IMR-90 (cell line): ENCODE results near the gene CNPPD1. TPM values are rescaled to one million over a fixed set of nuclear protein-coding genes. Genes with fewer than 3 reads are reported as not detected.

ENCODE experiments used
- ATAC-seq: fragments of 200-7000 bp; cut with Tn5 transposase; 2 replicates; pipeline ENCODE4 v1.9.1; 2020; ENCODE audit warnings: low read depth, mild to moderate bottlenecking, moderate library complexity
- BruUV-seq: library from RNA; stranded (reverse); fragments of 400-500 nt; replicated peaks from 2 replicates; lab custom pipeline; 2021; lab: Mats Ljungman, UMichigan
- CTCF ChIA-PET: fragments of 300-600 bp; formaldehyde crosslinking; extraction: SDS; loops from one replicate; lab custom pipeline; 2021; ENCODE audit warnings: antibody characterized with exemption; lab: Yijun Ruan, JAX
- POLR2A ChIA-PET: fragments of 300-600 bp; sonication (Branson Sonifier 250); formaldehyde crosslinking; loops from one replicate; lab custom pipeline; 2022; ENCODE audit warnings: antibody characterized with exemption; ENCODE audit not compliant: unreplicated experiment; lab: Charles Lee
- DNase-seq: peaks from one replicate; pipeline ENCODE4 v3.0.0; 2013
- H2AFZ ChIP-seq: replicated peaks from 2 replicates; pipeline ENCODE3; 2013; ENCODE audit warnings: low read length, mild to moderate bottlenecking; ENCODE audit not compliant: poor library complexity
- H2AK5ac ChIP-seq: 2 replicates; pipeline ENCODE4 v1.6.1; 2013; ENCODE audit warnings: low read depth, low read length, inconsistent platforms
- H2AK9ac ChIP-seq: replicated peaks from 2 replicates; pipeline ENCODE3; 2013; ENCODE audit warnings: mild to moderate bottlenecking, low read depth, low read length, moderate library complexity; ENCODE audit not compliant: poor library complexity
- H2BK120ac ChIP-seq: 2 replicates; pipeline ENCODE4 v1.6.1; 2013; ENCODE audit warnings: low read depth, low read length, inconsistent platforms
- H2BK15ac ChIP-seq: 3 replicates; pipeline ENCODE4 v1.6.1; 2013; ENCODE audit warnings: low read depth, low read length, inconsistent platforms
- H2BK20ac ChIP-seq: 2 replicates; pipeline ENCODE4 v1.6.1; 2013; ENCODE audit warnings: low read depth, mild to moderate bottlenecking, inconsistent platforms, low read length, moderate library complexity
- H2BK5ac ChIP-seq: 2 replicates; pipeline ENCODE4 v1.6.1; 2013; ENCODE audit warnings: mild to moderate bottlenecking, low read depth, low read length, inconsistent platforms; ENCODE audit not compliant: poor library complexity, severe bottlenecking
- H3K14ac ChIP-seq: replicated peaks from 2 replicates; pipeline ENCODE4 v1.6.1; 2013; ENCODE audit warnings: low read depth, low read length, inconsistent platforms
- H3K18ac ChIP-seq: 2 replicates; pipeline ENCODE4 v1.6.1; 2013; ENCODE audit warnings: low read depth, low read length, control low read depth
- H3K23ac ChIP-seq: 2 replicates; pipeline ENCODE4 v1.6.1; 2013; ENCODE audit warnings: low read depth, low read length, inconsistent platforms
- H3K27ac ChIP-seq: 2 replicates; pipeline ENCODE4 v1.5.1; 2013; ENCODE audit warnings: mild to moderate bottlenecking, control low read depth, low read length; ENCODE audit not compliant: insufficient read depth
- H3K27me3 ChIP-seq: 2 replicates; pipeline ENCODE4 v1.6.1; 2013; ENCODE audit warnings: low read length; ENCODE audit not compliant: control insufficient read depth, insufficient read depth
- H3K36me3 ChIP-seq: 2 replicates; pipeline ENCODE4 v1.6.1; 2013; ENCODE audit warnings: low read length, mixed read lengths; ENCODE audit not compliant: control insufficient read depth, insufficient read depth
- H3K4ac ChIP-seq: 2 replicates; pipeline ENCODE4 v1.6.1; 2013; ENCODE audit warnings: low read depth, low read length, inconsistent platforms
- H3K4me1 ChIP-seq: 2 replicates; pipeline ENCODE4 v1.6.1; 2013; ENCODE audit warnings: low read length, mixed read lengths; ENCODE audit not compliant: control insufficient read depth, insufficient read depth
- H3K4me2 ChIP-seq: 2 replicates; pipeline ENCODE4 v1.6.1; 2013; ENCODE audit warnings: low read depth, mild to moderate bottlenecking, control low read depth, low read length, moderate library complexity
- H3K4me3 ChIP-seq: 2 replicates; pipeline ENCODE4 v1.5.1; 2013; ENCODE audit warnings: low read depth, mild to moderate bottlenecking, control low read depth, low read length, moderate library complexity; ENCODE audit not compliant: insufficient read depth
- H3K56ac ChIP-seq: 2 replicates; pipeline ENCODE4 v1.6.1; 2013; ENCODE audit warnings: low read length, inconsistent platforms; ENCODE audit not compliant: insufficient read depth; ENCODE audit errors: extremely low read depth
- H3K79me1 ChIP-seq, 2 experiments: 2 replicates each; pipeline ENCODE4 v1.6.1; 2013; ENCODE audit warnings: low read length in 2 of 2, inconsistent platforms in 1 of 2, low read depth in 1 of 2
- H3K9ac ChIP-seq: 2 replicates; pipeline ENCODE4 v1.6.1; 2013; ENCODE audit warnings: low read depth, low read length, control low read depth
- H3K9me1 ChIP-seq: 2 replicates; pipeline ENCODE4 v1.6.1; 2013; ENCODE audit warnings: low read length, inconsistent platforms; ENCODE audit not compliant: insufficient read depth
- H3K9me3 ChIP-seq: 2 replicates; pipeline ENCODE4 v1.6.1; 2013; ENCODE audit warnings: low read length; ENCODE audit not compliant: control insufficient read depth, insufficient read depth
- H4K20me1 ChIP-seq: 2 replicates; pipeline ENCODE4 v1.6.1; 2013; ENCODE audit warnings: low read length, inconsistent platforms; ENCODE audit not compliant: insufficient read depth
- H4K5ac ChIP-seq: 2 replicates; pipeline ENCODE4 v1.6.1; 2013; ENCODE audit warnings: mild to moderate bottlenecking, low read depth, low read length, control low read depth
- H4K8ac ChIP-seq, 2 experiments: 2 replicates each; pipeline ENCODE4 v1.6.1; 2013; ENCODE audit warnings: low read depth in 2 of 2, low read length in 2 of 2, control low read depth in 1 of 2, inconsistent platforms in 1 of 2
- H4K91ac ChIP-seq: 2 replicates; pipeline ENCODE4 v1.6.1; 2013; ENCODE audit warnings: low read depth, low read length, inconsistent platforms; ENCODE audit not compliant: insufficient read depth
- BHLHE40 ChIP-seq: fragments of 150-350 bp; IDR thresholded peaks from 2 replicates; pipeline ENCODE4 v1.6.1; 2016; ENCODE audit warnings: mild to moderate bottlenecking, low read depth, low read length
- CHD1 ChIP-seq: IDR thresholded peaks from 2 replicates; pipeline ENCODE4 v1.6.1; 2012; ENCODE audit warnings: low read depth, low read length, improper control_type of control experiment
- FOS ChIP-seq: fragments of 150-350 bp; IDR thresholded peaks from 2 replicates; pipeline ENCODE4 v1.6.1; 2016; ENCODE audit warnings: low read depth, low read length
- MAFK ChIP-seq: IDR thresholded peaks from 2 replicates; pipeline ENCODE4 v1.6.1; 2012; ENCODE audit warnings: low read depth, low read length, improper control_type of control experiment
- MAZ ChIP-seq: IDR thresholded peaks from 2 replicates; pipeline ENCODE4 v1.6.1; 2012; ENCODE audit warnings: low read depth, mild to moderate bottlenecking, low read length, improper control_type of control experiment, moderate library complexity, borderline replicate concordance
- MXI1 ChIP-seq: IDR thresholded peaks from 2 replicates; pipeline ENCODE4 v1.6.1; 2012; ENCODE audit warnings: low read depth, mild to moderate bottlenecking, low read length, moderate library complexity, borderline replicate concordance
- RFX5 ChIP-seq: IDR thresholded peaks from 2 replicates; pipeline ENCODE4 v1.8.0; 2012; ENCODE audit warnings: low read depth, mild to moderate bottlenecking, low read length, moderate library complexity
- SMC3 ChIP-seq: fragments of 150-350 bp; IDR thresholded peaks from 2 replicates; pipeline ENCODE4 v1.6.1; 2016; ENCODE audit warnings: low read depth, mild to moderate bottlenecking, antibody characterized with exemption, low read length, moderate library complexity
- USF2 ChIP-seq: fragments of 150-350 bp; IDR thresholded peaks from 2 replicates; pipeline ENCODE4 v1.6.1; 2017; ENCODE audit warnings: mild to moderate bottlenecking, antibody characterized with exemption, low read length, low read depth
- WGBS, 2 experiments: methylation state at CpG; one replicate each; pipeline versions ENCODE4 v1.1.5 to v1.1.7; 2013; ENCODE audit warnings: missing lambda C conversion rate in 2 of 2; ENCODE audit not compliant: insufficient read length in 1 of 2; ENCODE audit errors: extremely low coverage in 2 of 2; 5-methylcytosine and 5-hydroxymethylcytosine counted together
- dilution Hi-C: fragments of 300-500 bp; cut with HindIII; formaldehyde crosslinking; loops from one replicate; pipeline ENCODE4 v1.14.3; 2018; ENCODE audit warnings: low sequenced_read_pairs; ENCODE audit not compliant: unreplicated experiment
- in situ Hi-C: fragments of 300-500 bp; cut with MboI; formaldehyde crosslinking; loops from 3 replicates; pipeline ENCODE4 v1.14.3; 2019; ENCODE audit warnings: low sequenced_read_pairs, inconsistent platforms, mixed read lengths
- intact Hi-C: fragments of 100-400 bp; cut with micrococcal nuclease; formaldehyde crosslinking; loops from 2 replicates; pipeline ENCODE4 v1.10.0; 2022
- polyA plus RNA-seq, 3 experiments: library from polyadenylated mRNA; depleted of rRNA; stranded (reverse); fragments of >200 nt; gene quantifications; 2 replicates each; pipeline ENCODE4 v1.2.3, GENCODE V29; 2012; ENCODE audit warnings: low replicate concordance in 1 of 3
- total RNA-seq: library from RNA; depleted of rRNA; stranded (reverse); fragments of >200 nt; gene quantifications from 2 replicates; pipeline ENCODE4 v1.2.3, GENCODE V29; 2012
- TF ChIP-seq, protein P1 (sequence below): fragments of 150-350 bp; IDR thresholded peaks from 2 replicates; pipeline ENCODE4 v1.6.1; 2016; ENCODE audit warnings: low read depth, mild to moderate bottlenecking, low read length, moderate library complexity, borderline replicate concordance
- TF ChIP-seq, protein P2 (sequence below): conservative IDR thresholded peaks from 2 replicates; pipeline ENCODE4 v1.5.1; 2012; ENCODE audit warnings: mild to moderate bottlenecking, low read depth, low read length, improper control_type of control experiment

The CNPPD1 gene
- total and polyA plus RNA-seq, 2 of the 4 experiments (the other 2 are of a cell fraction): 11.1 to 29.2 TPM

GRCh38 chr2:219179601-219180465 lies 3.1 kb upstream of the CNPPD1 start:
- ATAC-seq: no peak
- Histone ChIP-seq H3K27me3 (no peaks in the 10 kb centered on the region), H2BK15ac (no peak overlapping the region), H4K8ac (no peak overlapping the region), H3K4me3 (no peak overlapping the region), H3K9me1 (0 out of 2 replicates have a peak, but pooled peaks cover 2% of the 10 kb centered on the region), H2BK20ac (no peak overlapping the region), H2AFZ (no peak overlapping the region), H3K9me3 (no peaks in the 10 kb centered on the region), H3K14ac (no peak overlapping the region), H3K9ac (no peak overlapping the region; the same call in 1 of the 2 replicates), H2BK120ac (no peak overlapping the region), H4K20me1 (peaks cover 14% of the 10 kb centered on the region; the same call in 1 of the 2 replicates), H3K79me1 (peaks cover 28 to 46% of the 10 kb centered on the region in 2 experiments), H3K36me3 (peaks cover 45% of the 10 kb centered on the region), H3K27ac (no peak overlapping the region), H3K4me1 (0 out of 2 replicates have a peak, but pooled peaks cover 6% of the 10 kb centered on the region), H4K91ac (no peak overlapping the region), H2AK9ac (peak overlapping the region; percentile 21), H2AK5ac (no peak overlapping the region), H2BK5ac (no peak overlapping the region), H3K56ac (no peak overlapping the region), H3K18ac (no peak overlapping the region), H3K23ac (no peak overlapping the region), H3K4me2 (no peak overlapping the region), H4K5ac (no peak overlapping the region), H3K4ac (no peak overlapping the region)
- dilution Hi-C loops (no loop called here), in situ Hi-C loops (no loop called here), intact Hi-C loops (loop anchor here (5.0 kb wide), 2 partner anchors 97 to 207 kb away; partner anchors contain the start of genes DNAJB2 and DNPEP)
- POLR2A ChIA-PET: no interaction called here
- no peak for DNase-seq
- CTCF ChIA-PET: no interaction called here
- no TSS peak for BruUV-seq
- TF ChIP-seq SMC3: no peak
- TF ChIP-seq MXI1: no peak
- TF ChIP-seq FOS: no peak
- no peak for TF ChIP-seq RFX5
- TF ChIP-seq BHLHE40: no peak
- no peak for TF ChIP-seq USF2
- no peak for TF ChIP-seq MAZ
- no peak for TF ChIP-seq CHD1
- TF ChIP-seq, protein P1, sequence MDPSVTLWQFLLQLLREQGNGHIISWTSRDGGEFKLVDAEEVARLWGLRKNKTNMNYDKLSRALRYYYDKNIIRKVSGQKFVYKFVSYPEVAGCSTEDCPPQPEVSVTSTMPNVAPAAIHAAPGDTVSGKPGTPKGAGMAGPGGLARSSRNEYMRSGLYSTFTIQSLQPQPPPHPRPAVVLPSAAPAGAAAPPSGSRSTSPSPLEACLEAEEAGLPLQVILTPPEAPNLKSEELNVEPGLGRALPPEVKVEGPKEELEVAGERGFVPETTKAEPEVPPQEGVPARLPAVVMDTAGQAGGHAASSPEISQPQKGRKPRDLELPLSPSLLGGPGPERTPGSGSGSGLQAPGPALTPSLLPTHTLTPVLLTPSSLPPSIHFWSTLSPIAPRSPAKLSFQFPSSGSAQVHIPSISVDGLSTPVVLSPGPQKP: no peak
- TF ChIP-seq, protein P2, sequence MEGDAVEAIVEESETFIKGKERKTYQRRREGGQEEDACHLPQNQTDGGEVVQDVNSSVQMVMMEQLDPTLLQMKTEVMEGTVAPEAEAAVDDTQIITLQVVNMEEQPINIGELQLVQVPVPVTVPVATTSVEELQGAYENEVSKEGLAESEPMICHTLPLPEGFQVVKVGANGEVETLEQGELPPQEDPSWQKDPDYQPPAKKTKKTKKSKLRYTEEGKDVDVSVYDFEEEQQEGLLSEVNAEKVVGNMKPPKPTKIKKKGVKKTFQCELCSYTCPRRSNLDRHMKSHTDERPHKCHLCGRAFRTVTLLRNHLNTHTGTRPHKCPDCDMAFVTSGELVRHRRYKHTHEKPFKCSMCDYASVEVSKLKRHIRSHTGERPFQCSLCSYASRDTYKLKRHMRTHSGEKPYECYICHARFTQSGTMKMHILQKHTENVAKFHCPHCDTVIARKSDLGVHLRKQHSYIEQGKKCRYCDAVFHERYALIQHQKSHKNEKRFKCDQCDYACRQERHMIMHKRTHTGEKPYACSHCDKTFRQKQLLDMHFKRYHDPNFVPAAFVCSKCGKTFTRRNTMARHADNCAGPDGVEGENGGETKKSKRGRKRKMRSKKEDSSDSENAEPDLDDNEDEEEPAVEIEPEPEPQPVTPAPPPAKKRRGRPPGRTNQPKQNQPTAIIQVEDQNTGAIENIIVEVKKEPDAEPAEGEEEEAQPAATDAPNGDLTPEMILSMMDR: no peak
- no peak for TF ChIP-seq MAFK
- WGBS, 2 experiments: 100% methylated on average over 5 of the region's 9 CpGs; no CpG with 5 or more reads in 1 of the 2 experiments
